Smooth muscle cell (in vitro differentiated cells): ENCODE results near the gene CBFA2T2. TPM values are rescaled to one million over a fixed set of nuclear protein-coding genes. Genes with fewer than 3 reads are reported as not detected.

Experiments
- DNase-seq: peaks from one replicate; lab custom pipeline; 2025; ENCODE audit not compliant: unreplicated experiment; lab: John Stamatoyannopoulos, UW
- H2AFZ ChIP-seq: fragments of 200-600 bp; sonication (generic); 2 replicates; pipeline ENCODE4 v1.6.0; 2016; ENCODE audit warnings: antibody characterized with exemption, low read depth, mild to moderate bottlenecking
- H3F3A ChIP-seq: fragments of 200-600 bp; sonication (generic); 2 replicates; pipeline ENCODE4 v1.6.0; 2017; ENCODE audit warnings: antibody characterized with exemption, low read depth
- H3K27ac ChIP-seq: fragments of 200-600 bp; sonication (generic); 2 replicates; pipeline ENCODE4 v1.5.1; 2016; ENCODE audit warnings: low read depth, mild to moderate bottlenecking
- H3K27me3 ChIP-seq: fragments of 200-600 bp; sonication (generic); 2 replicates; pipeline ENCODE4 v1.6.1; 2016; ENCODE audit warnings: low read depth, mild to moderate bottlenecking
- H3K36me3 ChIP-seq: fragments of 200-600 bp; sonication (generic); 2 replicates; pipeline ENCODE4 v1.5.1; 2016; ENCODE audit warnings: low read depth
- H3K4me1 ChIP-seq: fragments of 200-600 bp; sonication (generic); 2 replicates; pipeline ENCODE4 v1.5.1; 2016; ENCODE audit warnings: low read depth
- H3K4me2 ChIP-seq: fragments of 200-600 bp; sonication (generic); 2 replicates; pipeline ENCODE4 v1.6.0; 2016; ENCODE audit warnings: mild to moderate bottlenecking
- H3K4me3 ChIP-seq: fragments of 200-600 bp; sonication (generic); 2 replicates; pipeline ENCODE4 v1.5.1; 2016; ENCODE audit warnings: mild to moderate bottlenecking
- H3K79me2 ChIP-seq: fragments of 200-600 bp; sonication (generic); 2 replicates; pipeline ENCODE4 v1.6.0; 2016; ENCODE audit warnings: low read depth, mild to moderate bottlenecking
- H3K9ac ChIP-seq: fragments of 200-600 bp; sonication (generic); 2 replicates; pipeline ENCODE4 v1.6.0; 2016; ENCODE audit warnings: low read depth
- H3K9me3 ChIP-seq: fragments of 200-600 bp; sonication (generic); replicated peaks from 2 replicates; pipeline ENCODE4 v1.5.1; 2016; ENCODE audit warnings: low read depth
- H4K20me1 ChIP-seq: fragments of 200-600 bp; sonication (generic); 2 replicates; pipeline ENCODE4 v1.6.0; 2016; ENCODE audit warnings: low read depth
- CTCF ChIP-seq: fragments of 200-600 bp; sonication (generic); IDR thresholded peaks from 2 replicates; pipeline ENCODE4 v1.5.1; 2017; ENCODE audit warnings: borderline replicate concordance, mild to moderate bottlenecking, antibody characterized with exemption; ENCODE audit not compliant: insufficient read depth, poor library complexity, severe bottlenecking
- WGBS: methylation state at CpG from one replicate; pipeline ENCODE4 v1.1.7; 2016; ENCODE audit warnings: low lambda C conversion rate; 5-methylcytosine and 5-hydroxymethylcytosine counted together
- polyA plus RNA-seq: library from polyadenylated mRNA; unstranded; fragments of >200 nt; fragmentation: Nextera tagmentation; extraction: Ambion mirVana; gene quantifications from 2 replicates; pipeline ENCODE4 v1.2.1, GENCODE V29; 2016
- total RNA-seq: library from RNA; depleted of rRNA; stranded (reverse); fragments of >200 nt; gene quantifications from 2 replicates; pipeline ENCODE4 v1.2.3, GENCODE V29; 2014

Gene CBFA2T2
- total and polyA plus RNA-seq, 2 experiments from 2014 or later, result 18.2 to 41.6 TPM

GRCh38 chr20:33537608-33538007 lies 47.7 kb downstream of the CBFA2T2 start:
- 46% methylated on average over 2 of the region's 2 CpGs for WGBS
- Histone ChIP-seq H3K27me3 (no peaks in the 10 kb centered on the region), H2AFZ (no peak overlapping the region), H3K4me1 (peaks cover 11% of the 10 kb centered on the region), H3K9ac (no peak overlapping the region), H3K4me2 (peak overlapping the region; percentile 32), H3F3A (peaks cover 13% of the 10 kb centered on the region), H3K36me3 (no peaks in the 10 kb centered on the region), H4K20me1 (peaks cover 57% of the 10 kb centered on the region), H3K9me3 (no peaks in the 10 kb centered on the region), H3K4me3 (no peak overlapping the region), H3K27ac (peak overlapping the region; percentile 75), H3K79me2 (peaks cover 66% of the 10 kb centered on the region)
- TF ChIP-seq CTCF, result no peak
- DNase-seq, result no peak

- no peak for TF ChIP-seq CTCF
- H3F3A ChIP-seq, result peaks cover 13% of the 10 kb centered on the region
- H3K9ac ChIP-seq, result no peak overlapping the region
- no peak overlapping the region for H2AFZ ChIP-seq
- H3K27ac ChIP-seq, result peak overlapping the region; percentile 75
- peaks cover 64% of the 10 kb centered on the region for H3K79me2 ChIP-seq
- no peaks in the 10 kb centered on the region for H3K27me3 ChIP-seq
- no peaks in the 10 kb centered on the region for H3K36me3 ChIP-seq
- DNase-seq, result no peak
- H3K9me3 ChIP-seq, result no peaks in the 10 kb centered on the region
- 24% methylated on average over 1 of the region's 1 CpG for WGBS
- peaks cover 58% of the 10 kb centered on the region for H4K20me1 ChIP-seq
- H3K4me1 ChIP-seq, result peaks cover 6% of the 10 kb centered on the region
- no peak overlapping the region for H3K4me3 ChIP-seq
- H3K4me2 ChIP-seq, result peak overlapping the region; percentile 32
Observed at GRCh38 chr20:33539129-33539528, 49.2 kb downstream of the CBFA2T2 start.

- H3K4me2 ChIP-seq, result peak overlapping the region; percentile 32
- no peaks in the 10 kb centered on the region for H3K9me3 ChIP-seq
- DNase-seq, result no peak
- TF ChIP-seq CTCF, result no peak
- H3K9ac ChIP-seq, result no peak overlapping the region
- no peaks in the 10 kb centered on the region for H3K36me3 ChIP-seq
- H3K27ac ChIP-seq, result peak overlapping the region; percentile 75
- peaks cover 65% of the 10 kb centered on the region for H4K20me1 ChIP-seq
- 63% methylated on average over 4 of the region's 4 CpGs for WGBS
- H3K79me2 ChIP-seq, result peaks cover 71% of the 10 kb centered on the region
- H2AFZ ChIP-seq, result no peak overlapping the region
- peaks cover 13% of the 10 kb centered on the region for H3F3A ChIP-seq
- H3K4me1 ChIP-seq, result peaks cover 6% of the 10 kb centered on the region
- no peak overlapping the region for H3K4me3 ChIP-seq
- no peaks in the 10 kb centered on the region for H3K27me3 ChIP-seq
Observed at GRCh38 chr20:33540427-33540826, 50.5 kb downstream of the CBFA2T2 start.

- Histone ChIP-seq H3F3A (peaks cover 13% of the 10 kb centered on the region), H3K4me1 (peaks cover 6% of the 10 kb centered on the region), H3K9ac (no peak overlapping the region), H4K20me1 (peaks cover 70% of the 10 kb centered on the region), H3K27me3 (no peaks in the 10 kb centered on the region), H3K4me3 (no peak overlapping the region), H3K27ac (peak overlapping the region; percentile 75), H3K36me3 (no peaks in the 10 kb centered on the region), H3K9me3 (no peaks in the 10 kb centered on the region), H3K4me2 (peak overlapping the region; percentile 32), H3K79me2 (peaks cover 76% of the 10 kb centered on the region), H2AFZ (no peak overlapping the region)
- no peak for DNase-seq
- 97% methylated on average over 4 of the region's 4 CpGs for WGBS
- no peak for TF ChIP-seq CTCF
Observed at GRCh38 chr20:33541074-33541473, 51.2 kb downstream of the CBFA2T2 start.
